HG02642 (cell line): ENCODE measurements around the gene ATG16L2.
"Not testable (repeated sequence)": the region's sequence is repeated elsewhere in the genome, so short reads cannot be mapped to it uniquely, and the experiment has no call there.

ENCODE experiments used
- ATAC-seq: cut with Tn5 transposase; IDR thresholded peaks from one replicate; pipeline ENCODE4 v1.9.1; 2021; ENCODE audit warnings: mild to moderate bottlenecking; ENCODE audit not compliant: unreplicated experiment, poor library complexity

ATG16L2 gene

DNA sequence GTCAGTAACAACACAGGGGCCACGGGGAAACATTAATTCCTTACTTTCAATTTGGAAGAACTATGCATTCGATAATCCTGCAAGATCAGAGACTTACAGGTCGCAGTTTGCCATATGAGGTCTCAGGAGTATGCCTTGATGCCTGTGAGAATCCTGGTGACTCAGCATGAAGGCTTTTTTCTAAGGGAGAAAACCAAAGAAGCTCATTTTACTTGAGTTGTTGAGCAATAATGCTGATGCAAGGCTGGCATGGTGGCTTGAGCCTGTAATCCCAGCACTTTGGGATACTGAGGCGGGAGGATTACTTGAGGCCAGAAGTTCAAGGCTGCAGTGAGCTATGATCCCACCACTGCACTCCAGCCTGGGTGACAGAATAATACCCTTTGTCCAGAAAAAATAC is 26.6 kb downstream of the ATG16L2 start:
- ATAC-seq, result no peak

DNA sequence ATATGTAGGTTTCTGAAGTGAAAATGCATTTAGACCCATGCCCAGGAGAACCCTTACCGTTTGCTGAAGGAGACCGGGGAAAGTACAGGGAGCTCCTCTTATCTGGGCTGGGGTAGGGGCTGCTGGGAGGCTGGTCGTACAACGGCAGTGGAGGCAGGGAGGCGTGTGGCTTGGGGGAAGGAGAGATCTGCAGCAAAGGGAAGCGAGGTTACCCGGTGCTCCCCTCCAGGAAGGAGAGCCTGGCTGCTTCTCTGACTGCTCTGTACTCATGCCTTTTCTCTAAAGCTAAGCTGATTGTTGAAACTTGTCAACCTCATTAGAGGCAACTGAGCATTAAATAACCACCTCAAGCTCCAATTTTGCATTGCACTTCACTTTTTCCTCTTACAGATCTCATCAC is 27.2 kb downstream of the ATG16L2 start:
- ATAC-seq, result no peak

DNA sequence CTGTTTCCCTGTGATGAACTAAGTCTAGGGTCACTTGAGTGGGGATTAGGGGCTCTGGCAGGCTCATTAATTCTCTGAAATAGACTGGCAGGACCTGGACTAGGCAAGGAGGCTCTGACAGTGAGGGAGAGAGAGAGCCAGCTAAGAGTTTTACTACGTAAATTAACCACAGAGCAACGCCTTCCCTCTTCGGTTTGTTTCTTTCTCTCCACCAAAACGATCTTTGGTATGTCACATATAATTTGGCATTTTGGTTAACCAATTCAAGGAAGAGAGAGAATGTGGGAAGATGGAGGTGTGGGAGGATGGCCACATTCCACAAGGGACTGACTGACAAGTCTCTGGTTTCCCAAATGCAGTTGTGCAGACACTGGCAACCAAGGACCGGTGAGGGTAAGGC is 27.9 kb downstream of the ATG16L2 start:
- no peak for ATAC-seq

DNA sequence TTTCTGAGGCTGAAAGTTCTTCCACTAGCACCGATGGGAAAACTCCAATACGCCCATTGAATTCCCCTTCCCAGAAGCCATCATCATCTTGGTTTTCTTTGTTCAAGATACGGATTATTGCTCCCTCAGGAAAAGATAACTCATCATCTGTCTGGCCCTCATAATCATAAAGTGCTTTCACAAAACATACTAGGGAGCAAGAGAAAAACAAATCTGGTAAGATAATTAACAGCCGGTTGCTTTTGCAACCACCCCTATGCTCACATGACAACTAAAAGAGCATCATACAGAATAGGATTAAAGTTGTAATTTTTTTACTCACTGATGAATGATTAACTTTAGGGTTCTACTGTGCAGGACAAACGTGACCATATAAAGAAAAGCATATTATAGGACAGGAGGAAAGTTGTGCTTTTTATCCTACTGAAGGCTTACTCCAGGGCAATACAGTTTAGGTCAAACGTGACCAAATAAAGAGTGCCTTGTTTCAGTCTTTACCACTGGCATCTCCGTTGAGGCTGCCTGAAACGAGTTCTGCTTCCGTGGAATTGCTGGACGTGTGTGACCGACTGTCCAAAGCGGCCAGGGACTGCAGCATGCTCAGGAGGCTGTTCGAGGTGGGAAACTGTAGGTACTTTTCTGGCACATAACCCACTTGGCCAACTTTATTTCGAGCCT is 28.6 kb downstream of the ATG16L2 start:
- ATAC-seq, result no peak

DNA sequence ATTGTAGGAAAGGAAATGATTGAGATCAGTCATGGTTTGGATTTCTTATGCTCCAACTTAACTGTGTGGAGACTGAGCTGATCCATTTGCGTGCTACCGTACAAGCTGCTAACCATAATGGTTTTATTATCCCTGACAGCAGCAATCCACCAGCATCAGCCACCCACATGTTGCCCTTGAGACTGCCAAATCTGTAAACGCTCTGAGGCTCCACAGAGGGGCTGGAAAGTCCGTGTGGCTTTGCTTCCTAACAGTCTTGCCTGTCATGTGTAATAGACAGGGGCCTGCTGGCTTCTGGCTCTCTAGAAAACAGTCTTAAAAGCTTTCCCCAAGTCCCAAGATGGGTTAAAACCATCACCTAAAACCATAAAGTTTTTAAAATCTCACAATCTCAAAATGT is 30.1 kb downstream of the ATG16L2 start:
- no peak for ATAC-seq

DNA sequence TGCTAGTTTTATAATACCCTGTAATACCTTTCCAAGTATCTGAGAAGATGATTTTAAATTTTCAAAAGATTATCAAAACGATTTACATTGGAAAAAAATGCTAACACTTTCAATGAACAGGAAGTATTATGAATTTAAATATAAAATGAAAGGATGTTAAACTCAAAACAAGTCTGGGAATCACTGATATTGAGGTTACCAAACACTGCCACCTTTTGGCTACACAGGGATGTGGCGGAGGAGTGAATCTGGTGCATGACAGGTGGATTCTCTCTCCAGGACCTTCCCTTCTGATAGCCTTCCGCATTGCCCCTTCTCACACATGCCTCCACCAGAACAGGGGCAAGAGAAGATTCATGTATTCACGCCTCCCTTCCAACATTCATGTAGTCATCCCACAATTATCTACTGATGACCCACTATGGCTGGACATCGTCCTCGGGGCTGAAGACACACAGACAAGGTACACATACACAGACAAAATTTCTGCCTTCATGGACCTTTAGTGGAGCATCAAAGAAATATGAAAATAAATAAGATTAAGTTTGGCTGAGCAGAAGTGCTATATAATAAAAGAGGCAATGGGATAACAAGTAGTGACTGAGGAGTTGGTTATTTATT is 34.7 kb downstream of the ATG16L2 start:
- no peak for ATAC-seq

DNA sequence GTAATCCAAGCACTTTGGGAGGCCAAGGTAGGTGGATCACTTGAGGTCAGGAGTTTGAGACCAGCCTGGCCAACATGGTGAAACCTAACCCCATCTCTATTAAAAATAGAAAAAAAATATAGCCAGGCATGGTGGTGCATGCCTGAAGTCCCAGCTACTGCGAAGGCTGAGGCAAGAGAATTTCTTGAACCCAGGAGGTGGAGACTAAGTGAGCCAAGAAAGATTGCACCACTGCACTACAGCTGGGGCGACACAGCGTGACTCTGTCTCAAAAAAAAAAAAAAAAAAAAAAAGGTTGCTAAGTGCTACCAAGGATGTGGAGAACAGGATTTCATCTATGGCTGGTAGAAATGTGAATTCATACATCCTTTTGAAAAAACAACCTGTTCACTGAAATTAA is 36.6 kb downstream of the ATG16L2 start:
- ATAC-seq, result no peak

DNA sequence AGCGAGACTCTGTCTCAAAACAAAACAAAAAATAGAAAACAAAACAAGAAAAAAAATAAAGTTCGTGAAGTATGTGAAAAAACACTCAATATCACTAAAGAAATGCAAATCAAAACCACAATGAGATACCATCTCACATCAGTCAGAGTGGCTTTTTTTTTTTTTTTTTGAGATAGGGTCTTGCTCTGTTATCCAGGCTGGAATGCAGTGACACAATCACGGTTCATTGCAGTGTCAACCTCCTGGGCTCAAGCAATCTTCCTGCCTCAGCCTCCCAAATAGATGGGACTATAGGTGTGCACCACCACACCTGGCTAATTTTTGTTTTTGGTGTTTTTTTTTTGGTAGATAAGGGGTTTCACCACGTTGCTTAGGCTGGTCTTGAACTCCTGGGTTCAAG is 37.5 kb downstream of the ATG16L2 start:
- ATAC-seq, result no peak

DNA sequence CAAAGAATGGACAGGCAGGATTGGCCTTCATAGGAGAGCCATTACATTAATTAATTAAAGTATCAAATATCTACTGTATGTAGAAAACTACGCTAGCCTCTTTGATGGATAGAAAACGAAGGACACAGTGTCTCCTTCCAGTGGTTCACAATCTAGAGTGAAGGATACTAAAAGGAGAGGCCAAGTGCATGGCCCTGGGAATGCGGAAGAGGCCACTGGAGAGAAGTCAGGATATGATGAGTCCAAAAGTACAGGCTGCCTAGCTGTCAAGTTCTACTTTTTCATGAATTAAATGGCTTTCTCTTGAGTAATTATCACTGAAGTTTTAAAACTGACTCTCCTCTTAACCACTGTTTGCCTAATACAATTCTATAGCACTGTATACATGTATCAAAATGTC is 41.9 kb downstream of the ATG16L2 start:
- ATAC-seq, result no peak

DNA sequence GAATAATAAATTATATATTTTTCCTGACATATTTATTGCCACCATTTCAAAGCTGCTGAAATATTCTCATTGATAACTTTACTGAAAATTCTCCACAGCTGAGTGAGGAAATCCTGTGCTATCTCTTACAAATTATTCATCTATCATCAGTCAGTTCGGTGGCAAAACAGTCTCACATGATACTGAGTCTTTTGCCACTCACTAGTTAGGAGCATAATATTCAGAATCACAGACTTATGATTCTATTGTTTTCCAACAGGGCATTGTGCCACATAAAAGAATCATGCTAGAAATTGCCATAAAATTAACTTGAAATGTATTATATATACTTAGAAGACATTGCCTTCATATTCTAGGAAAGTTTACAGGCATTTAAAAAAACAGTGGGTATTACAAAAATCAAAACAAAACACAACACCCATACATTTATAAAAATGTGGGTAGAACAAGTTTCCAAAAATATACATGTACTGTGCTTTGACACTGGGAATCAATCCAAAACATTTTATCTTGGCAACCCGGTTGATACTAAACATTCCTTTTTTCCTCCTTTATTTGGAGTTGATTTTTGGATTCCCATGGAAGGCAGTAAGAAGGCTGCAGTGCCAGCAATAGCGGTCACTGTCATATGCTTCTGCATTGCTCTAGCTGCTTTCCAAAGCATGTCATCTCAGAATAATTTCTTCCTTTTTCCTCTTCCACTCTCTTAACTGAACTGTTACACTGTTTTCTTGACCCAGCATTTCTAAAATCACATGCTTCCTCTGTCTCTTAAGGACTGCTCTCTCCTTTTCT is 42.5 kb downstream of the ATG16L2 start:
- ATAC-seq, result no peak

DNA sequence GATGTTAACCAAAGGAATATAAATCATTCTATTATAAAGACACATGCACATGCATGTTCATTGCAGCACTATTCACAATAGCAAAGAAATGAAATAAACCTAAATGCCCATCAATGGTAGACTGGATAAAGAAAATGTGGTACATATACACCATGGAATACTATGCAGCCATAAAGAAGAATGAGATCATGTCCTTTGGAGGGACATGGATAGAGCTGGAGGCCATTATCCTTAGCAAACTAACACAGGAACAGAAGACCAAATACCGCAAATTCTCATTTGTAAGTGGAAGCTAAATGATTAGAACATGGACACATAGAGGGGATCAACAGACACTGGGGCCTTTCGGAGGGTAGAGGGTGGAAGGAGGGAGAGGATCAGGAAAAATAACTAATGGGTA is 44.1 kb downstream of the ATG16L2 start:
- ATAC-seq, result not testable (repeated sequence)

DNA sequence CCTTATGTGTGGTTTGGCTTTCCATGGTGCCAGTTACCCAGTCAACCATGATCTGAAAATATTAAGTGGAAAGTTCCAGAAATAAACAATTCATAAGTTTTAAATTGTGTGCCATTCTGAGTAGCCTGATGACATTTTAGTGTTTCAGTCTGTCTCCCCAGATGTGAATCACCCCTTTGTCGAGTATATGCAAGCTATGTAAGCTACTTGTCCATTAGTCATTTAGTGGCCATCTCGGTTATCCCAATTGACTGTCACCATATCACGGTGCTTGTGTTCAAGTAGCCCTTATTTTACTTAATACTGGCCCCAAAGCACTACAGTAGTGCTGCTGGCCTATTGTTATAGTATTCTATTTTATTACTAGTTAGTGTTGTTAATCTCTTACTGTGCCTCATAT is 44.9 kb downstream of the ATG16L2 start:
- no peak for ATAC-seq

DNA sequence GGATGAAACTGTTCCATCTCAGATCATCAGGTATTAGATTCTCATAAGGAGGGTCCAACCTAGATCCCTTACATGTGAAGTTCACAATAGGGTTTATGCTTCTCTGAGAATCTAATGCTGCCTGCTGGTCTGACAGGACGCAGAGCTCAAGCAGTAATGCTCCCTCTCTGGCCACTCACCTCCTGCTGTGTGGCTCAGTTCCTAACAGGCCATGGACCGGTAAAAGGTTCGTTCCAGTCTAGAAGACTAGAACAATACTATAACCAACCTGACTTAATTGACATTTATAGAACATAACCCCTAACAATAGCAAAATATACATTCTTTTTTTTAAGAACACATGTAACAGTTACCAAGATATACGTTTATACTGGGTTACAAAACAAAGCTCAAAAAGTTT is 45.8 kb downstream of the ATG16L2 start:
- no peak for ATAC-seq

DNA sequence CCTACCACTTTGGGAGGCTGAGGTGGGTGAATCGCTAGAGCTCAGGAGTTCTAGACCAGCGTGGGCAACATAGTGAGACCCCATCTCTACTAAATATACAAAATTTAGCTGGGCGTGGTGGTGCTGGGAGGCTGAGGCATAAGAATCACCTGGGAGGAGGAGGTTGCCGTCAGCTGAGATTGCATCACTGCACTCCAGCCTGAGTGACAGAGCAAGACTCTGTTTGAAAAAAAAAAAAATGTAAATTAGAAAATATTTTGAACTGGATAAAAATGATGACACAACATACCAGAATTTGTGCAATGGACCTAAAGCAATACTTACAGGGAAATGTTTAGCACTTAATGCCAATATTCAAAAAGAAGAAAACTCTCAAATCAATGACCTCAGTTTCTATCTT is 46.4 kb downstream of the ATG16L2 start:
- ATAC-seq, result no peak

DNA sequence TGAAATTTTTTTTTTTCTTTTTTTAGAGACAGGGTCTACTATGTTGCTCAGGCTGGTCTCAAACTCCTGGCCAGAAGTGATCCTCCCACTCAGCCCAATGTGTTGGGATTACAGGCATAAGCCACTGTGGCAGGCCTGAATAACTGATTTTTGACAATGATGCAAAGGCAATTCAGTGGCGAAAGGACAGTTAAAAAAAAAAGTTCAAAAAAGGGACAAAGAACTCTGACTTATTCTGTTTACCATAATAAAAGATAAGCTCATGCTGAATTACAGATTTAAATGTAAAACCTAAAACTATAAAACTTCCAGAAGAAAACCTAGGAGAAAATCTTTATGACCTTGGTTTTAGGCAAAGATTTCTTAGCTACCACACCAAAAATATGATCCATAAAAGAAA is 48.9 kb downstream of the ATG16L2 start:
- ATAC-seq, result no peak

DNA sequence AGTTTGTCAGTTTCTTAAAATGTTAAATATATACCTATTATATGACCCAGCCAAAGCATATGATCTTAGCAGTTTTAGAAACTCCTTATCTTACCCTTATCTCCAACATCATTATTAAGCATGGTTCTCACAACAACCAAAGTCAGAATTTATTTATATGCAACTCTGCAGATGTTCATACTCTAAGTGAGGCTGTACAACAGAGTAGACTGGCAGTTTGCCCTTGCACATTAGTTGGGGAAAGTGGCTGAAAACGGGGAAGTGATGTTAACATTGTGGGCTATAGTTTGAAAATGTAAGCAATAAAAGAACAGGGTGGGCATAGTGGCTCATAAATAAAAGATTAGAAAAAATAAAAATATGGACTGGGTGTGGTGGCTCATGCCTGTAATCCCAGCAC is 49.7 kb downstream of the ATG16L2 start:
- no peak for ATAC-seq

DNA sequence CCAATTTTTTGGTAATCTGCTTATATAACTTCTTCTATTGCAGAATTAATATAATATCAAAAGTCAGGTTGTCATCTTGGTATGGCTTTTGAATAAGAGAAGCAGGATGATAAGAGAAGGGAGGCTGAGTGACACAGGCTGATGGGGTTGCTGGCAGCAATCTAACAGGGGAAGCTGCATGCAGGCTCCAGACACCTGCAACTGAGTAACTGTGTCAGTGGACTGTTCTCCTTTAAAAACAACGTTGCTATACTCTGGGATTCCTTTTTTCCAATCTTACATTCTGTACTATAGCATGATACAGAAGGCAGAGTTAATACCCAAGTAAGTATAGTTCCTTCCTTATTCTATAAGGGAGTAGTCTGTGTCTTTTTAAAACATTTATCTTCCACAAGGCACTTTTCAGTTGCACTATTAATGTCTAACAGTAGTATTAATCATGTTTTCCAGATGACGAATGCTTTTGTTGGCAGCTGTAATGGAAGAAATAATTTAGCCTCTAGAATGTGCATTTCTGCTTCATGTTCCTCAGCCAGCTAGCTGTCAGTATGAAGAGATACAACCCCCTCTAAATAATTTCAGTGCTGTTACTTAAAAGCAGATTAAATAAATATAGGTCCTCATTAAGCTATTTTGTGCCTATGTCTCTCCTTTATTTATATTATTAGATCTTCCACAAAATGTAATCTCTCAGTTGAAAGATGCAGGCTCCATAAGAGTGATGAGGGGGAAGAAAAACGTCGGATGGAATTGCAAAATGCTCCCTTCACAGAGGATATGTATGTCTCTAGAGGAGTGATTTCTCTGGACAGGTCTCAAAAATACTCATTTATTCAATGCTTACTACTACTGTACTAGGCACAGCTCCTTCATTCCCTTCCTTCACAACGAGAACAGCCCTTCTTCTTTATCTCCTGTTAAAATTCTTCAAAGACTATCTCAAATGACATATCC is 50.8 kb downstream of the ATG16L2 start:
- ATAC-seq, result no peak

DNA sequence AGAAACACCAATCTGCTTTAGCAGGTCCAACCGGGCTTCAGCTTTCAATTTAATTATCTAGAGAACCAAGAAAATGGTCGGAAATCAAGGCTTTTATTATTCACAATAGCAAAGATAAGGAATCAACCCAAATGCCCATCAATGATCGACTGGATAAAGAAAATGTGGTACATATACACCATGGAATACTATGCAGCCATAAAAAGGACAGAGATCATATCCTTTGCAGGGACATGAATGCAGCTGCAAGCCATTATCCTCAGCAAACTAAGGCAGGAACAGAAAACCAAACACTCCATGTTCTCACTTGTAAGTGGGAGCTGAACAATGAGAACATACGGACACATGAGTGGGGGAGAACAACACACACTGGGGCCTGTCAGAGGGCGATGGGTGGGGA is 53.8 kb downstream of the ATG16L2 start:
- ATAC-seq, result no peak

DNA sequence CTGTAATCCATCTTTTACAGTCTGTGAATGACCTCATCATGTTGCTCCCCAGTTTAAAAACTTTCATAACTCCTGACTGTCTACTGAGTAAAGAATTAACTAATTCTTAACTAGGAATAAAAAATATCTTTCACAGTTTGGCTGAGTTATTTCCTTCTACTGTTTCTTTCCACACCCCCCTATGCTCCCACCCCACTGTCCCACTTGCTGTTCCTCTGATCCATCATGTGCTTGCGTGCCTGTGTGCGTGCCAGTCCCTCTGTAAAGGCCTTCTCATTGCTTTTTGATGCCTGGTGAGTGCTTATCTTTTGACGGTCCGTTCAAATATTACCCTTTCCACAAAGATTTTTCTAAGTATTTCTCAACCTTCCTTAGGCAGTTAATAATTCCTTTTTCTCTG is 55.6 kb downstream of the ATG16L2 start:
- ATAC-seq, result no peak

DNA sequence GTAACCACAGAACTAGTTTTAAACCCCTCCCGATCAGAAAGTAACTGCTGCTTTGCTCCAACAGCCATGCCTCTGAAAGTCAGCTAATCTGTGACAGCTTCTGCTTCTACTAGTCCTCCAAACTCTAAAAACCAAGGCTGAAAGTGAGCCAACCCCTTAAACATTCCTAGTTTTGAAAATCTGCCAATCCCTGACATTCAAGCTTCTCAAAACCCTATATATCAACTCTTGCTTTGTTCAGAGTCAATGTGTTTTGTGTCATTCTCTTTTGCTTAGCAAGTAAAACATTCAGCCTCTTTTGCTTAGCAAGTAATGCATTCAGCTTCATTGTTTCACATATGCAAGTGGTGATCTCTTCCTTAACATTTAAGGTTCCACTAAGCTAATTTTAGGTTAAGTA is 56.9 kb downstream of the ATG16L2 start:
- no peak for ATAC-seq

DNA sequence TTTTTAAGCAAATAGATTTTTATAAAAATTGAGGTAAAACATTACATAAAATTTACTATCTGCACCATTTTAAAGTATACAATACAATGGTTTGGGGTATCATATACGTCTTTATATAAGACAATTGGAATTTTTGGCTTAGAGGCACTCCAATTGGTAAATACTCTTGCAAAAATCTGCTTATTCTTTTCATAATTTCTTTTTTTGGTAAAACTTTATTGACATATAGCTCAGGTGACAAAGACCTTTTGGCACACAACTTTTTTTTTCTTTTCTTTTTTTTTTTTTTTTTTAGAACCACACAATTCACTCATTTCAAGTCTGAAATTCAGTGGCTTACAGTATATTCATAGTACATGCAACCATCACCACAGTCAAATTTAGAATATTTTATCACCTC is 57.8 kb downstream of the ATG16L2 start:
- no peak for ATAC-seq
